GM06990 (cell line): Measurements from ENCODE around the gene MYZAP.

Experiments
- DNase-seq: peaks from one replicate; pipeline ENCODE4 v3.0.0-alpha.2; 2011; ENCODE audit not compliant: insufficient read length; ENCODE audit errors: extremely low read depth
- H3K27me3 ChIP-seq: replicated peaks from 2 replicates; pipeline ENCODE4 v1.6.0; 2011; ENCODE audit warnings: low read length; ENCODE audit not compliant: control insufficient read depth, insufficient read depth
- H3K36me3 ChIP-seq: 2 replicates; pipeline ENCODE4 v1.5.1; 2011; ENCODE audit warnings: low read length; ENCODE audit not compliant: control insufficient read depth, insufficient read depth
- H3K4me3 ChIP-seq: replicated peaks from 2 replicates; pipeline ENCODE4 v1.5.1; 2011; ENCODE audit warnings: low read depth, mild to moderate bottlenecking, control low read depth, low read length
- TF ChIP-seq, protein P1 (sequence below): IDR thresholded peaks from 2 replicates; pipeline ENCODE4 v1.5.1; 2011; ENCODE audit warnings: low read length, control low read depth, mild to moderate bottlenecking, inconsistent platforms; ENCODE audit not compliant: insufficient read depth, poor library complexity, severe bottlenecking

MYZAP gene

DNA sequence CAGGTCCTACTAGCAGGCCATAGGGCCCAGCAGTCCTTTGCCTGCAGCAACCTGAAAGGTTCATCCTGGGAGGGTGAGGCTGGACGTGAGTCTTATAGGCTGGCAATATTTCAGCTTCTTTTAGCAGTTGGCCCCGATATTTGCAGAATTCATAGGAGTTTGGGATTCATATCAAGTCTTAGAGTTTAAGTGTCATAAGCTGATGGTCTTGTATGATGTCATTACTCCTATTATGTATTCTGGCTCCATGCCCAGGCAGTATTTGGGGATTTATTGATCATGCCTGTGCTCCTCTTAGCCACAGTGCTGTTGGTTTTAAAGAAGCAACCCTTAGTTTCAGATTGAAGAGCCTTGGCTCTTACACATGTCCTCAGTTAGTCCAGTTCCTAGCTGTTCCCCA lies 73.5 kb downstream of the MYZAP start:
- Histone ChIP-seq H3K36me3 (no peaks in the 10 kb centered on the region), H3K4me3 (no peak overlapping the region), H3K27me3 (no peaks in the 10 kb centered on the region)
- TF ChIP-seq, protein P1, sequence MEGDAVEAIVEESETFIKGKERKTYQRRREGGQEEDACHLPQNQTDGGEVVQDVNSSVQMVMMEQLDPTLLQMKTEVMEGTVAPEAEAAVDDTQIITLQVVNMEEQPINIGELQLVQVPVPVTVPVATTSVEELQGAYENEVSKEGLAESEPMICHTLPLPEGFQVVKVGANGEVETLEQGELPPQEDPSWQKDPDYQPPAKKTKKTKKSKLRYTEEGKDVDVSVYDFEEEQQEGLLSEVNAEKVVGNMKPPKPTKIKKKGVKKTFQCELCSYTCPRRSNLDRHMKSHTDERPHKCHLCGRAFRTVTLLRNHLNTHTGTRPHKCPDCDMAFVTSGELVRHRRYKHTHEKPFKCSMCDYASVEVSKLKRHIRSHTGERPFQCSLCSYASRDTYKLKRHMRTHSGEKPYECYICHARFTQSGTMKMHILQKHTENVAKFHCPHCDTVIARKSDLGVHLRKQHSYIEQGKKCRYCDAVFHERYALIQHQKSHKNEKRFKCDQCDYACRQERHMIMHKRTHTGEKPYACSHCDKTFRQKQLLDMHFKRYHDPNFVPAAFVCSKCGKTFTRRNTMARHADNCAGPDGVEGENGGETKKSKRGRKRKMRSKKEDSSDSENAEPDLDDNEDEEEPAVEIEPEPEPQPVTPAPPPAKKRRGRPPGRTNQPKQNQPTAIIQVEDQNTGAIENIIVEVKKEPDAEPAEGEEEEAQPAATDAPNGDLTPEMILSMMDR, result no peak
- DNase-seq, result no peak

DNA sequence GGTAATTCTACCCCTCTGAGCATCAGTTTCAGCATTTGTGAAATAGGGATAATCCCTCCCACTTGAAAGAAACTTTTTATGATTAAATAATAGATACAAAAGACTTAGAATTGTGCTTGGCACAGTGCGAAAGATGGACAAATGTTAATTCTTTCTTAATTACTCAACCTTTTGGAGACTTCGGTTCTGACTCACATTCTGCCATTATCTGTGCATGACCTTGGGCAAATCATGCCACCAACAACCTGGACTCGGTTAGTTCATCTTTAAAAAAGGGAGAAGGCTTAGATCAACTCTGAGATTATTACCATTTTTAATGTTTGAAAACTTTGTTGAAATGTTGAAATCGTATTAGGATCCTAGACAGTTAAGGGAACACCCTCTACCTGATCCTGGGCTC lies 74.2 kb downstream of the MYZAP start:
- no peak for DNase-seq
- no peak overlapping the region for H3K4me3 ChIP-seq
- TF ChIP-seq, protein P1, result no peak
- no peaks in the 10 kb centered on the region for H3K27me3 ChIP-seq
- no peaks in the 10 kb centered on the region for H3K36me3 ChIP-seq

DNA sequence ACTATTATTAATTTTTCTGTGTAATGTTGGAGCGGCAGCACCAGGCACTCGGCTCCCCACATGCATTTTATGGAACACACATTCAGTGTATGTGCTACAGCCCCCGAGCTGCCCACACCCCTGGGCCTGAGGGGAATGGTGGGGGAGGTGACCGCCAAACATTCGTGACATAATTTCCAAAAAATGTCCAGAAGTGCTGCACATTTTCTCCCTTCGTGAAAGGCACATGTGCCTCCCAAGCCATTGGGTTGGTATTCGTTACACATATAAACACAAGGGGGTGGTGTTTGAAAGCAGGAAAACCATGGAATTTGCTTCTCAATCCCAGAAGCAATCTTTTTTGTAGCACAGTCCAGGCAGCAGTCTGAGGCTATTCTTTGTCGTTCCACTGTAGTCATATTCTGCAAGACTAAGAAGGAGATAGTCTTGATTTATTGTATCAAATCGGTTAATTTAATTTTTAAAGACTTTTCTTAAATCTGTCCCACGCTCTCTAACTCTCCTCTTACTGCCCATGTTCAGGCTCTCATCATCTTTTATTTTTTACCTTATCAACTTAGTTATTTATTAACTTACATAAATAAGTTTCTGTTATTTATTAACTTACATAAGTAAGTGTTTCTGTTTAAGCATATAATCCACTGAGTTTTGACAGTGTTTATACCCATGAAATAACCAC lies 75.6 kb downstream of the MYZAP start:
- Histone ChIP-seq H3K4me3 (no peak overlapping the region), H3K36me3 (no peaks in the 10 kb centered on the region), H3K27me3 (no peaks in the 10 kb centered on the region)
- TF ChIP-seq, protein P1, result no peak
- no peak for DNase-seq

DNA sequence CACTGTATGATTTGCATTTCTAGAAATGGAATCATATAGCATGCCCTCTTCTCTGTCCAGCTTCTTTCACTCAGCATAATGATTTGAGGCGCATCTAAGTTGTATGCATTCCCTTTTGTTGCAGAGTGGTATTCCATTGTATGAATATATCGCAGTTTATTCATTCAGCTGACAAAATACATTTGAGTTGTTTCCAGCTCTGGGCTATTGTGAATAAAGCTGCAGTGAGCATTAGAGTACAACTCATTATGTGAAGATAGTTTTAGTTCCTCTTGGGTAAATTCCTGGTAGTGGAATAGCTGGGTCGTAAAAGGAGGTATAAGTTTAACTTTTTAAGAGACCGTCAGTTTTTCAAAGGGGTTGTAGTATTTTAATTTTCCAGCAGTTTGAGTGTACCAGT lies 76.3 kb downstream of the MYZAP start:
- TF ChIP-seq, protein P1, result no peak
- Histone ChIP-seq H3K4me3 (no peak overlapping the region), H3K27me3 (no peaks in the 10 kb centered on the region), H3K36me3 (no peaks in the 10 kb centered on the region)
- DNase-seq, result no peak

DNA sequence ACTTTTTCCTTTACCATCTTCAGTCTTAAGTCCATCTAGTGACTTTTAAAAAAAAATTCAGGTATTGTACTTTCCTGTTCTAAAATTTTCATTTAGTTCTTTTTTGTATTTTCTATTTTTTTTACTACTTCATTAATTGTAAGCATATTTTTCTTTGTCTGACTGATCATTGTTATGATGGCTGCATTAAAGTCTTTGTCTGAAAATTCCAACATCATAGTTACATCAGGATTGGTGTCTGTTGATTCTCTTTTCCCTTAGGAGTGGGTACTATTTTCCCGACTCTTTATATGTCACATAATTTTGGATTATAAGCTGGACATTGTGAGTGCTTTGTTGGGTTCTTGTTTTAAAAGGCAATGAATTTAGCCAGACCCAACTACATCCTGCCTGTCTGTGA lies 79.9 kb downstream of the MYZAP start:
- no peaks in the 10 kb centered on the region for H3K36me3 ChIP-seq
- no peak overlapping the region for H3K4me3 ChIP-seq
- no peak for DNase-seq
- no peaks in the 10 kb centered on the region for H3K27me3 ChIP-seq
- TF ChIP-seq, protein P1, result no peak
